PC-9 (cell line): Measurements from ENCODE around the gene SFI1. TPM values are rescaled to one million over a fixed set of nuclear protein-coding genes. Genes with fewer than 3 reads are reported as not detected.

Experiments
- BruUV-seq: library from RNA; stranded (reverse); fragments of 400-500 nt; replicated peaks from 2 replicates; lab custom pipeline; 2021; lab: Mats Ljungman, UMichigan
- CTCF ChIA-PET: fragments of 300-600 bp; sonication (Branson Sonifier 250); formaldehyde crosslinking; loops from one replicate; lab custom pipeline; 2022; ENCODE audit warnings: antibody characterized with exemption; lab: Charles Lee
- POLR2A ChIA-PET: fragments of 300-600 bp; sonication (Branson Sonifier 250); formaldehyde crosslinking; loops from one replicate; lab custom pipeline; 2022; ENCODE audit warnings: antibody characterized with exemption; ENCODE audit not compliant: unreplicated experiment; lab: Charles Lee
- DNase-seq, 2 experiments: peaks; one replicate each; pipeline versions ENCODE4 v3.0.0 to v3.0.0-alpha.2; 2015 to 2022; ENCODE audit warnings: mixed read lengths in 1 of 2
- H2AFZ ChIP-seq: fragments of 200-600 bp; sonication (generic); 2 replicates; pipeline ENCODE4 v1.8.1; 2017; ENCODE audit warnings: antibody characterized with exemption
- H3F3A ChIP-seq: fragments of 200-600 bp; sonication (generic); 2 replicates; pipeline ENCODE4 v1.8.1; 2017; ENCODE audit warnings: antibody characterized with exemption, mild to moderate bottlenecking, low read depth; ENCODE audit not compliant: insufficient read depth
- H3K27ac ChIP-seq: fragments of 200-600 bp; sonication (generic); 2 replicates; pipeline ENCODE4 v1.6.1; 2016; ENCODE audit warnings: mixed run types
- H3K27me3 ChIP-seq: fragments of 200-600 bp; sonication (generic); 2 replicates; pipeline ENCODE4 v1.6.1; 2016; ENCODE audit warnings: low read depth, mixed run types; ENCODE audit not compliant: insufficient read depth
- H3K36me3 ChIP-seq: fragments of 200-600 bp; sonication (generic); 2 replicates; pipeline ENCODE4 v1.6.1; 2016; ENCODE audit warnings: low read depth, mixed run types
- H3K4me1 ChIP-seq: fragments of 200-600 bp; sonication (generic); replicated peaks from 2 replicates; pipeline ENCODE4 v1.6.1; 2016; ENCODE audit warnings: mixed run types; ENCODE audit not compliant: insufficient read depth
- H3K4me2 ChIP-seq: fragments of 200-600 bp; sonication (generic); 2 replicates; pipeline ENCODE4 v1.6.1; 2017; ENCODE audit warnings: mixed run types
- H3K4me3 ChIP-seq: fragments of 200-600 bp; sonication (generic); 2 replicates; pipeline ENCODE4 v1.6.1; 2016; ENCODE audit warnings: mixed run types
- H3K79me2 ChIP-seq: fragments of 200-600 bp; sonication (generic); 2 replicates; pipeline ENCODE4 v1.6.1; 2017; ENCODE audit warnings: low read depth, mixed run types
- H3K9me2 ChIP-seq: fragments of 200-600 bp; sonication (generic); 2 replicates; pipeline ENCODE4 v1.8.1; 2017; ENCODE audit warnings: mild to moderate bottlenecking; ENCODE audit not compliant: insufficient read depth
- H3K9me3 ChIP-seq: fragments of 200-600 bp; sonication (generic); 2 replicates; pipeline ENCODE4 v1.8.1; 2016; ENCODE audit warnings: low read depth; ENCODE audit not compliant: insufficient read depth
- H4K20me1 ChIP-seq: fragments of 200-600 bp; sonication (generic); 2 replicates; pipeline ENCODE4 v1.8.1; 2017; ENCODE audit not compliant: insufficient read depth
- CTCF ChIP-seq: fragments of 200-600 bp; sonication (generic); conservative IDR thresholded peaks from 2 replicates; pipeline ENCODE4 v1.6.1; 2017; ENCODE audit warnings: mixed run types, antibody characterized with exemption, mild to moderate bottlenecking, moderate library complexity
- EZH2 ChIP-seq: fragments of 200-600 bp; sonication (generic); IDR thresholded peaks from 2 replicates; pipeline ENCODE4 v1.8.0; 2017; ENCODE audit warnings: antibody characterized with exemption, low read depth
- intact Hi-C: fragments of 100-400 bp; cut with micrococcal nuclease; formaldehyde crosslinking; loops from one replicate; pipeline ENCODE4 v1.10.0; 2022; ENCODE audit not compliant: unreplicated experiment
- total RNA-seq: library from RNA; stranded (reverse); gene quantifications from 2 replicates; pipeline ENCODE4 v1.2.3, GENCODE V29; 2021

The SFI1 gene
- total RNA-seq, 1 experiment from 2014 or later = 57.9 TPM

- Histone ChIP-seq H3K4me2 (no peak overlapping the region), H2AFZ (no peak overlapping the region), H3K27me3 (no peaks in the 10 kb centered on the region), H3K4me1 (no peaks in the 10 kb centered on the region), H3K9me3 (no peaks in the 10 kb centered on the region), H3K9me2 (no peaks in the 10 kb centered on the region), H3F3A (peaks cover 29% of the 10 kb centered on the region), H3K27ac (no peak overlapping the region), H4K20me1 (peaks cover 53% of the 10 kb centered on the region), H3K36me3 (no peaks in the 10 kb centered on the region), H3K4me3 (no peak overlapping the region), H3K79me2 (peaks cover 11% of the 10 kb centered on the region)
- intact Hi-C loops = no loop called here
- TSS peak; percentile 16 for BruUV-seq
- ChIA-PET CTCF (interaction anchor here (0.6 kb wide), 1 partner anchor 10 kb away, joined by 4 read pairs; no protein-coding TSS in a partner anchor), POLR2A (no interaction called here)
- TF ChIP-seq CTCF = no peak
- TF ChIP-seq EZH2 = no peak
- DNase-seq = no peak
Observed at GRCh38 chr22:31618471-31619176, 122.3 kb downstream of the SFI1 start.

GRCh38 chr22:31619611-31620300 lies 123.4 kb downstream of the SFI1 start:
- Histone ChIP-seq H3K4me2 (no peak overlapping the region), H3K9me2 (no peaks in the 10 kb centered on the region), H3K36me3 (no peaks in the 10 kb centered on the region), H3K79me2 (peaks cover 22% of the 10 kb centered on the region), H3F3A (peaks cover 29% of the 10 kb centered on the region), H3K27me3 (no peaks in the 10 kb centered on the region), H3K9me3 (no peaks in the 10 kb centered on the region), H3K27ac (no peak overlapping the region), H3K4me1 (no peaks in the 10 kb centered on the region), H2AFZ (no peak overlapping the region), H3K4me3 (no peak overlapping the region), H4K20me1 (peaks cover 64% of the 10 kb centered on the region)
- POLR2A ChIA-PET = no interaction called here
- CTCF ChIA-PET = no interaction called here
- BruUV-seq = no TSS peak
- intact Hi-C loops = no loop called here
- no peak for DNase-seq
- TF ChIP-seq CTCF (no peak), EZH2 (no peak)

- Histone ChIP-seq H3K36me3 (no peaks in the 10 kb centered on the region), H3K4me2 (no peak overlapping the region), H3K27me3 (no peaks in the 10 kb centered on the region), H2AFZ (no peak overlapping the region), H4K20me1 (peaks cover 75% of the 10 kb centered on the region), H3K79me2 (peaks cover 34% of the 10 kb centered on the region), H3F3A (peaks cover 23% of the 10 kb centered on the region), H3K9me3 (no peaks in the 10 kb centered on the region), H3K4me1 (no peaks in the 10 kb centered on the region), H3K9me2 (no peaks in the 10 kb centered on the region), H3K27ac (no peak overlapping the region), H3K4me3 (no peak overlapping the region)
- CTCF ChIA-PET = no interaction called here
- POLR2A ChIA-PET = interaction anchor here (0.8 kb wide), 1 partner anchor 18 kb away, joined by 3 read pairs; no protein-coding TSS in a partner anchor
- no peak for DNase-seq
- intact Hi-C loops = no loop called here
- TF ChIP-seq CTCF (no peak), EZH2 (no peak)
- no TSS peak for BruUV-seq
Observed at GRCh38 chr22:31620756-31621480, 124.6 kb downstream of the SFI1 start.
